Neutrophil (primary cell): Measurements from ENCODE around the gene MLXIP.
A peak's percentile ranks its signal among the peaks of the same experiment; 100 is the strongest.

ENCODE experiments used
- H3K27ac ChIP-seq: fragments of 200-600 bp; sonication (generic); 2 replicates; pipeline ENCODE4 v1.5.1; 2016; ENCODE audit warnings: mild to moderate bottlenecking, moderate library complexity
- H3K27me3 ChIP-seq: fragments of 200-600 bp; sonication (generic); 2 replicates; pipeline ENCODE4 v1.6.0; 2016; ENCODE audit warnings: mild to moderate bottlenecking
- H3K36me3 ChIP-seq: fragments of 200-600 bp; sonication (generic); 2 replicates; pipeline ENCODE4 v1.5.1; 2017
- H3K4me1 ChIP-seq, 2 experiments: fragments of 200-600 bp in 1 of 2; sonication (generic) in 1 of 2; 1 replicate in 1 of 2; 2 replicates in 1 of 2; pipeline versions ENCODE4 v1.5.1 to v1.6.1; 2013 to 2016; ENCODE audit warnings: low read depth in 1 of 2, low read length in 1 of 2, mild to moderate bottlenecking in 1 of 2, moderate library complexity in 1 of 2; ENCODE audit not compliant: control insufficient read depth in 1 of 2, insufficient read depth in 1 of 2
- H3K4me3 ChIP-seq, 2 experiments: fragments of 200-600 bp in 1 of 2; sonication (generic) in 1 of 2; 1 replicate in 1 of 2; 2 replicates in 1 of 2; pipeline ENCODE4 v1.5.1; 2013 to 2016; ENCODE audit warnings: low read depth in 1 of 2, low read length in 1 of 2, mild to moderate bottlenecking in 1 of 2, moderate library complexity in 1 of 2
- H3K9me3 ChIP-seq: fragments of 200-600 bp; sonication (generic); 2 replicates; pipeline ENCODE4 v1.5.1; 2016
- CTCF ChIP-seq: fragments of 200-600 bp; sonication (generic); IDR thresholded peaks from 2 replicates; pipeline ENCODE4 v1.5.1; 2016; ENCODE audit warnings: antibody characterized with exemption

MLXIP gene

GRCh38 chr12:122061253-122061652 lies 17.3 kb upstream of the MLXIP start:
- H3K9me3 ChIP-seq: no peaks in the 10 kb centered on the region
- H3K4me3 ChIP-seq: no peak overlapping the region
- peaks cover 5 to 8% of the 10 kb centered on the region in 2 experiments for H3K4me1 ChIP-seq
- no peaks in the 10 kb centered on the region for H3K27me3 ChIP-seq
- H3K27ac ChIP-seq: no peak overlapping the region
- TF ChIP-seq CTCF: no peak
- H3K36me3 ChIP-seq: no peaks in the 10 kb centered on the region

- TF ChIP-seq CTCF: no peak
- Histone ChIP-seq H3K36me3 (no peaks in the 10 kb centered on the region), H3K9me3 (no peaks in the 10 kb centered on the region), H3K27me3 (no peaks in the 10 kb centered on the region), H3K27ac (peak overlapping the region; percentile 42), H3K4me3 (no peak overlapping the region), H3K4me1 (peaks cover 11 to 12% of the 10 kb centered on the region in 2 experiments)
These were observed 15.5 kb upstream of the MLXIP start for GRCh38 chr12:122062832-122063693.

GRCh38 chr12:122063694-122064024 lies 14.9 kb upstream of the MLXIP start:
- Histone ChIP-seq H3K9me3 (no peaks in the 10 kb centered on the region), H3K27ac (peak overlapping the region; percentile 42), H3K4me1 (peaks cover 14 to 15% of the 10 kb centered on the region in 2 experiments), H3K4me3 (no peak overlapping the region), H3K36me3 (no peaks in the 10 kb centered on the region), H3K27me3 (no peaks in the 10 kb centered on the region)
- TF ChIP-seq CTCF: no peak

GRCh38 chr12:122064025-122064777 lies 14.4 kb upstream of the MLXIP start:
- Histone ChIP-seq H3K36me3 (no peaks in the 10 kb centered on the region), H3K4me1 (peaks cover 14 to 15% of the 10 kb centered on the region in 2 experiments), H3K27ac (no peak overlapping the region), H3K9me3 (no peaks in the 10 kb centered on the region), H3K27me3 (no peaks in the 10 kb centered on the region), H3K4me3 (no peak overlapping the region)
- no peak for TF ChIP-seq CTCF

GRCh38 chr12:122064780-122065588 lies 13.6 kb upstream of the MLXIP start:
- Histone ChIP-seq H3K9me3 (no peaks in the 10 kb centered on the region), H3K4me3 (no peak overlapping the region), H3K36me3 (no peaks in the 10 kb centered on the region), H3K27me3 (no peaks in the 10 kb centered on the region), H3K27ac (no peak overlapping the region), H3K4me1 (peaks cover 14 to 15% of the 10 kb centered on the region in 2 experiments)
- no peak for TF ChIP-seq CTCF
